Measurements from ENCODE around the gene PLCB1.

DNA sequence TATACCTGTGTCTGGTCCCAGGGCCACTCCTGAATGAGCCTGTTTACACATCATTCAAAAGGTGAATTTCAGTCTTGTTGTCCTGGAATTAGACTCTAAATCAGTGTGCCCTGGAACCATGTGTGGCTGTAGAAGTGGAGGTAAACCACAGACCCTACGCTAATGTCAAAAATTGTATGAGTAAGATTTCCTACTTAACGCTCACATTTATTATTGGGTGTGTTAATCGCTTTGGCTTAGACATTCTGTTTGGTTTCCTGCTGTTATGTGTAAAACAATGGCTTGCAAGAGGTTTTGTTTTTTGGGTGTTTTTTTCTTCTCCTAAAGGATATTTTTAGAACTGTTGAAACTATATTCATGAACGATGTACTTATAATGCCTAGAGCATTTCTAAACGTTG is 19.3 kb downstream of the PLCB1 start:
- TF ChIP-seq, protein P1, sequence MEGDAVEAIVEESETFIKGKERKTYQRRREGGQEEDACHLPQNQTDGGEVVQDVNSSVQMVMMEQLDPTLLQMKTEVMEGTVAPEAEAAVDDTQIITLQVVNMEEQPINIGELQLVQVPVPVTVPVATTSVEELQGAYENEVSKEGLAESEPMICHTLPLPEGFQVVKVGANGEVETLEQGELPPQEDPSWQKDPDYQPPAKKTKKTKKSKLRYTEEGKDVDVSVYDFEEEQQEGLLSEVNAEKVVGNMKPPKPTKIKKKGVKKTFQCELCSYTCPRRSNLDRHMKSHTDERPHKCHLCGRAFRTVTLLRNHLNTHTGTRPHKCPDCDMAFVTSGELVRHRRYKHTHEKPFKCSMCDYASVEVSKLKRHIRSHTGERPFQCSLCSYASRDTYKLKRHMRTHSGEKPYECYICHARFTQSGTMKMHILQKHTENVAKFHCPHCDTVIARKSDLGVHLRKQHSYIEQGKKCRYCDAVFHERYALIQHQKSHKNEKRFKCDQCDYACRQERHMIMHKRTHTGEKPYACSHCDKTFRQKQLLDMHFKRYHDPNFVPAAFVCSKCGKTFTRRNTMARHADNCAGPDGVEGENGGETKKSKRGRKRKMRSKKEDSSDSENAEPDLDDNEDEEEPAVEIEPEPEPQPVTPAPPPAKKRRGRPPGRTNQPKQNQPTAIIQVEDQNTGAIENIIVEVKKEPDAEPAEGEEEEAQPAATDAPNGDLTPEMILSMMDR (conservative IDR thresholded peaks at IDR 0.05; ENCODE audit: low read depth, low read length) = no peak
- TF ChIP-seq MAFK (IDR thresholded peaks at IDR 0.05; ENCODE audit: low read depth, low read length) (no peak), MAZ (IDR thresholded peaks at IDR 0.05; ENCODE audit: borderline replicate concordance, low read depth, low read length) (no peak), RFX5 (IDR thresholded peaks at IDR 0.05; ENCODE audit: low read depth, low read length) (no peak), NFE2L2 (IDR thresholded peaks at IDR 0.05; ENCODE audit: low read depth, low read length) (no peak), CEBPB (IDR thresholded peaks at IDR 0.05; ENCODE audit: low read depth, low read length) (no peak), POLR2A (IDR thresholded peaks at IDR 0.05; ENCODE audit: low read depth, low read length) (no peak), MXI1 (IDR thresholded peaks at IDR 0.05; ENCODE audit: borderline replicate concordance, low read depth, low read length) (no peak), RCOR1 (IDR thresholded peaks at IDR 0.05; ENCODE audit: insufficient replicate concordance, low read length) (no peak), SMC3 (IDR thresholded peaks at IDR 0.05; ENCODE audit: low read depth, low read length) (no peak)
